HAP-1 (cell line): ENCODE data around the gene ARFGEF3.
"Not testable (repeated sequence)": the region's sequence is repeated elsewhere in the genome, so short reads cannot be mapped to it uniquely, and the experiment has no call there.

ENCODE experiments used
- DNase-seq, 2 experiments: peaks; one replicate each; pipeline ENCODE4 v3.0.0-alpha.2; 2016 to 2020; ENCODE audit warnings: low spot score in 2 of 2
- H3K27me3 ChIP-seq: fragments of 250-450 bp; sonication (Bioruptor Pico); 2 replicates; pipeline ENCODE4 v1.5.1; 2020; ENCODE audit warnings: low read depth, mild to moderate bottlenecking, moderate library complexity
- H3K36me3 ChIP-seq: fragments of 250-450 bp; sonication (Bioruptor Pico); replicated peaks from 2 replicates; pipeline ENCODE4 v1.5.1; 2020; ENCODE audit warnings: mild to moderate bottlenecking
- H3K4me1 ChIP-seq: fragments of 250-450 bp; sonication (Bioruptor Pico); 2 replicates; pipeline ENCODE4 v1.5.1; 2020; ENCODE audit warnings: mild to moderate bottlenecking
- H3K4me3 ChIP-seq: fragments of 250-450 bp; sonication (Bioruptor Pico); 2 replicates; pipeline ENCODE4 v1.5.1; 2020; ENCODE audit warnings: mild to moderate bottlenecking, moderate library complexity
- H3K9me3 ChIP-seq: fragments of 250-450 bp; sonication (Bioruptor Pico); 2 replicates; pipeline ENCODE4 v1.5.1; 2020; ENCODE audit warnings: mild to moderate bottlenecking, moderate library complexity
- in situ Hi-C: fragments of 300-500 bp; cut with MboI; formaldehyde crosslinking; loops from 3 replicates; pipeline ENCODE4 v1.14.3; 2020; ENCODE audit warnings: low sequenced_read_pairs, inconsistent platforms, mixed read lengths

Gene ARFGEF3

DNA sequence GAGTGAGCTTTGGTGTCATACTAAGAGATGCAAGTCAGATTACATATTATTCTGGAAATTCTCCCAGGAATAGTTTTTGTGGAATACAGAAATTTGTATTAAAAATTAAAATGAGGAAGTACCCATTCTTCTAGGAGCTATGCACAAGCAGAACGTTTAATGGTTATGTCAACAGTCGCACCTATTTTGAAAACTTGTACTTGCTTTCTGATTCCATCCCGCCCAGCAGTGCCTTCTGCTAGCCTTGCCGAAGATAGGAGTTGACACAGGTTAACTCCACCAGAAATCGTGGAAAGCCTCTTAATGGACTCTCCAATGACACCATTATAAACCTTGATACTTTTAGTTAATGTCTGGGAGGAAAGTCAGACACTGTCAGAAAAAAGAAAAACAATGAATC, 49.9 kb downstream of the ARFGEF3 start:
- no peak overlapping the region for H3K4me3 ChIP-seq
- H3K4me1 ChIP-seq, result peaks cover 7% of the 10 kb centered on the region
- no peaks in the 10 kb centered on the region; the same call in 1 of the 2 replicates for H3K9me3 ChIP-seq
- peak in 1 of 2 experiments; percentile 20 for DNase-seq
- in situ Hi-C loops, result no loop called here
- H3K27me3 ChIP-seq, result no peaks in the 10 kb centered on the region
- H3K36me3 ChIP-seq, result no peaks in the 10 kb centered on the region

DNA sequence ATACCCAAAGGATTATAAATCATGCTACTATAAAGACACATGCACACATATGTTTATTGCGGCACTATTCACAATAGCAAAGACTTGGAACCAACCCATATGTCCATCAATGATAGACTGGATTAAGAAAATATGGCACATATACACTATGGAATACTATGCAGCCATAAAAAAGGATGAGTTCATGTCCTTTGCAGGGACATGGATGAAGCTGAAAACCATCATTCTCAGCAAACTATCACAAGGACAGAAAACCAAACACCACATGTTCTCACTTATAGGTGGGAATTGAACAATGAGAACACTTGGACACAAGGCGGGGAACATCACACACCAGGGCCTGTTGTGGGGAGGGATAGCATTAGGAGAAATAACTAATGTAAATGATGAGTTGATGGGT, 50.8 kb downstream of the ARFGEF3 start:
- in situ Hi-C loops, DNase-seq, H3K9me3 ChIP-seq, H3K4me1 ChIP-seq, H3K27me3 ChIP-seq, H3K36me3 ChIP-seq, H3K4me3 ChIP-seq: not testable (repeated sequence)

DNA sequence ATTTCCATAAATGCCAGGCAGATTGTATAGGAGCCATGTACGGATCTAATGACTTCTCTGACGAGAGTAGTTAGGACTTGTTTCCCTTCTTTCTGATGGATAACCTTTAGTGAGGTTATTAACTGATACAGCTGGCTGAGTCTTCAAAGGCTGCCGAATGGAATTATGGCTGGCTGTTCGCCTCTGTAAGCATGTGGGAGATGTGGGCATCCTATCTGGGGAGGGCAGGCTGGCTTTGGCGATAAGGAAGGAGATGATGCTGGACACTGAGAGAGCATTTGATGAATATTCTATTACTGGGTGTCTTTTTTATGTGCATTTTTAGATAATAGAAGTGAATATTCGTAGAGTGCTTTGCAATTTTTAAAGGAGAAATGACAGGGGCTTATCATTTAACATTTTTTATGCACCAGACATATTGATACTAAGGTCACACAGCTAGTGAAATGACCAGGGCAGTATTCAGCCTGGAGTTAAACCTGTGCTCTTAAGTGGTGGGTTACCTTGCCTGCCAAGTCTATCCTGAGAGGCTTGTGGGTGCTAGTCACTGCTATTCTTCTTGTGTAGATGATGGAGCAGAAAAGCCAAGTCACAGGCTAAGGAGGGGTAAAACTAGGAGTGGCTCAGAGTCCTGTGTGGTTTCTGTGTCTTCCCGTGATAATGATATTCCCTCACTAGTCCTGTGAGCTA, 53.5 kb downstream of the ARFGEF3 start:
- in situ Hi-C loops, result no loop called here
- H3K27me3 ChIP-seq, result no peaks in the 10 kb centered on the region
- no peak for DNase-seq
- no peaks in the 10 kb centered on the region; the same call in 1 of the 2 replicates for H3K9me3 ChIP-seq
- H3K4me1 ChIP-seq, result peaks cover 7% of the 10 kb centered on the region
- H3K36me3 ChIP-seq, result no peaks in the 10 kb centered on the region
- H3K4me3 ChIP-seq, result no peak overlapping the region

DNA sequence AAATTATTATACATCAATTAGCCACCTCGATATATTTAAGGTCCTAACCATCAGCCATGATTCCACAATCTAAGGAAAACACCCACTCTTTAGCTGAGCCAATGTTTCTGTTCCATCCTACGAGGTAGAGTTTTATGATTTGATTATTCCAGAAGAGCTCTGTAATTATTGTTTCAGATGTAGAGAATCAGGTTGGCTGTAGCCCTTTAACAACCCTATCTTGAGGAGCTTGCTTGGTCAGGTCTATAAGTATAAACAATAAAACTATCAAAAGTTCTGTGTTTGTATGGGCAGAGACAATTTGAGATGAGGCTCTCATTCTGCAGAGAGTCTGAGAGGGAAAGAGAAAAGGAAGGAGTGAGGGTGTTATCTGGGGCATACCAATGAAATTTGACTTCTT, 56.7 kb downstream of the ARFGEF3 start, which contains the start of gene PBOV1:
PBOV1 (minus strand) TSS at position 43 of the 400 bp plus-strand sequence. CDS start 96 bp downstream, outside the sequence.
- no peaks in the 10 kb centered on the region for H3K9me3 ChIP-seq
- H3K4me3 ChIP-seq, result no peak within 1 kb of the TSS
- no peaks in the 10 kb centered on the region for H3K4me1 ChIP-seq
- in situ Hi-C loops, result no loop called here
- no peaks in the 10 kb centered on the region for H3K36me3 ChIP-seq
- no peaks in the 10 kb centered on the region for H3K27me3 ChIP-seq
- no peak for DNase-seq

DNA sequence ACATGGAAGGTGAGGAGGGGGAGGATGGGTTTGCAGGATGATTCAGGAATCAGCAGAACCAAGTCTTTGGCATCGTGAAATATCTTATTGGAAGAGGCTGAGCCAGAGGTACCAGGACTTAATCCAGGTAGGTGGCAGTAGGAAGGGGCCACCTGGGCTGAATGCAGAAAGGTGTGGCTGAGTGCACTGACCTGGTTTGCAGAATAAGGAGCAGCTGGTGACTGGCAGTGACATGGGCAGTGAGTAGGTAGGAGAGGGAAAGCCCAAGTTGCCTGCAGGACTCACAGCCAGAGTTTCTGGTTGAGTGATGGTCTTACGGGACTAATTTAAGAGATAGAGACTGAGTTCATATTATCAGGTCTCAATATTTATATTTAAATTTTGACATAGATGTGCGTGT, 57.7 kb downstream of the ARFGEF3 start:
- H3K27me3 ChIP-seq, result no peaks in the 10 kb centered on the region
- no peaks in the 10 kb centered on the region for H3K36me3 ChIP-seq
- no peak overlapping the region for H3K4me3 ChIP-seq
- H3K9me3 ChIP-seq, result no peaks in the 10 kb centered on the region
- no peak for DNase-seq
- in situ Hi-C loops, result no loop called here
- no peaks in the 10 kb centered on the region for H3K4me1 ChIP-seq

DNA sequence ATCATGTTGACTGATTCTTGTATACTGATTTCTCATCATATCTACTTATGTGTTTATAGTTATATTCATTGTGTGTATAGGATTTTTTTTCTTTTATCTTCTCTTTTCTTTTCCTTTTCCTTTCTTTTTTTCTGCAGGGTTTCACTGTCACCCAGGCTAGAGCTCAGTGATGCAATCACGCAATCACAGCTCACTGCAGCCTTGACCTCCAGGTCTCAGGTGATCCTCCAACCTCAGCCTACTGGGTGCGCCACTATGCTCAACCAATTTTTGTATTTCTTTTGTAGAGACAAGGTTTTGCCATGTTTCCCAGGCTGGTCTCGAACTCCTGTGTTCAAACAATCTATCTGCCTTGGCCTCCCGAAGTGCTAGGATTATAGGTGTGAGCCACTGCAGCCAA, 58.2 kb downstream of the ARFGEF3 start:
- no peaks in the 10 kb centered on the region for H3K27me3 ChIP-seq
- H3K4me3 ChIP-seq, result no peak overlapping the region
- no peaks in the 10 kb centered on the region for H3K9me3 ChIP-seq
- H3K4me1 ChIP-seq, result no peaks in the 10 kb centered on the region
- no peak for DNase-seq
- no peaks in the 10 kb centered on the region for H3K36me3 ChIP-seq
- in situ Hi-C loops, result no loop called here

DNA sequence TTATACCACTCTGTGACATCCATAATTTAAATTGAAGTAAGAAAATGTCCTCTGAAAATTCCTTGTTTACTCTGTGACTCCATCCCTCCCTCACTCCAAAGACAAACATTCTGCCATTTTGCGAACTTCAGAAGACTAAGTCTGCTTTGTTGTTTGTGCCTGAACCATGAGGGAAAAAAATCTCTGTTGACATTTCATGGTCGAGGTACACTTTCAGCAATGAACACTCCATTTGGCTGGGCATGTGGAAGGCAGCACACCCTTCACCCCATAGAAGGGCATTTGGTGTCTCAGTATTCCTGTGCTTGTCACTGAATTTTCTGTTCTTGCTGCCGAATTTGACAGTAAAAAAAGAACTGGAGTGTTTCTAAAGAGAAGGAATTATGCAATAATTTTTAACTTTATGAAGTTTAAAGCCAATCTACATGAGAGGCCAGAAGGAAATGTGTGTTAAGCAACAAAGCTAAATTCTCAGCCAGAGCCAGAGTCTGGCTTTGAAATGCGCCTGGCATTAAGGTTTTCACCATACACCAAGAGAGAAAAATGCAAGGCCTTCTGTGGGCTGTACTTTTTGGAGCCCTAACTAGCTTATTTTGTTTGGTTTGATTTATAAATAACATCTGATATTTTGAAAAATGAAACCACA, 61.3 kb downstream of the ARFGEF3 start:
- in situ Hi-C loops, result no loop called here
- H3K36me3 ChIP-seq, result no peaks in the 10 kb centered on the region
- no peaks in the 10 kb centered on the region for H3K27me3 ChIP-seq
- no peaks in the 10 kb centered on the region for H3K9me3 ChIP-seq
- H3K4me1 ChIP-seq, result no peaks in the 10 kb centered on the region
- no peak overlapping the region for H3K4me3 ChIP-seq
- no peak for DNase-seq

DNA sequence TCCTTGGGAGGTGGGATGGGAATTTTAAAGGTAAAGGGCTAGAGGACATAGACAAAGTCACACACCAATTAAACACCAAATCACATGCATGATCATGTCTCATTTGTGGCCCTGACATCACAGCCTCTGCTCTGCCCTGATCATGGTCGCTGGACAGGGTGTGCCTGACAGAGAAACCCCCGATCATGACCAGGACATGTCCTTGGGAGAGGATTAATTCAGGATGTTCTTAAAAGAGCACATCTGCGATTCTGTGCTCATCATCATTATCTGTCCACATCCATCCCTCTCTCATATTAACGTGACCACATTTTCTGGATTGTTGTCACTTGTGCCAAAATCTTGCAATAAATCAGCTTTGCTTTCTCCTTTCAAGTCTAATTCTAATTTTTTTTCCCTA, 64.2 kb downstream of the ARFGEF3 start:
- no peaks in the 10 kb centered on the region for H3K36me3 ChIP-seq
- in situ Hi-C loops, result no loop called here
- no peak for DNase-seq
- H3K4me1 ChIP-seq, result no peaks in the 10 kb centered on the region
- no peaks in the 10 kb centered on the region for H3K9me3 ChIP-seq
- no peak overlapping the region for H3K4me3 ChIP-seq
- H3K27me3 ChIP-seq, result no peaks in the 10 kb centered on the region

DNA sequence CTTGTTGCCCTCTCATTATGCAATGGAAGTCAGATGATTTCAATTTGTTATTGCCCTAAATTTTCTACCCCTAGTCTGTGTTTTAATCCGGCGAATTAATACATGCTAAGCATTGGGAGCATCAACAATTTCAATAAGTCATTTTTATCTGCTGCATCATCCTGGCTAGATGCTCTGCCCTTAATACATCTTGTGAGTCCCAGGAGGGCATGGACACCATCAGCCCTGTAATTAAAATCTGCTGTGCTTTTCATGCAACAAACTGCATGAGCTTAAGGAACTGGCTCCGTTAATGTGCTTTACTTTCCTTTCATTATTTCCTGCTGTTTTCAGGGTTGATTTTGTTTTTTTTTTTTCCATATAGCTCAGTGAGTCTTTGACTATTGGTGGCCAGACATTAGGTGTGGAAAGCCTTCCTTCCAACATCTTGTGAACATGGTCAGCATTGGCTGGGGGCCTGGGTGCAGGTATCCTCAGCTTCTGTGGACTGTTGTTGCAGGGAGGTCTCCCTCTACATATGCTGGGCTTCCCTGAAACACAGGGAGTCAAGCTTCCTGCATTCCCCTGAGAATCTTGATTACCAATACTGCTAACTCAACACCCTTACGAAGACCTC, 65.1 kb downstream of the ARFGEF3 start:
- no peaks in the 10 kb centered on the region for H3K9me3 ChIP-seq
- no peak for DNase-seq
- in situ Hi-C loops, result no loop called here
- no peaks in the 10 kb centered on the region for H3K36me3 ChIP-seq
- no peaks in the 10 kb centered on the region for H3K4me1 ChIP-seq
- H3K27me3 ChIP-seq, result no peaks in the 10 kb centered on the region
- no peak overlapping the region for H3K4me3 ChIP-seq

DNA sequence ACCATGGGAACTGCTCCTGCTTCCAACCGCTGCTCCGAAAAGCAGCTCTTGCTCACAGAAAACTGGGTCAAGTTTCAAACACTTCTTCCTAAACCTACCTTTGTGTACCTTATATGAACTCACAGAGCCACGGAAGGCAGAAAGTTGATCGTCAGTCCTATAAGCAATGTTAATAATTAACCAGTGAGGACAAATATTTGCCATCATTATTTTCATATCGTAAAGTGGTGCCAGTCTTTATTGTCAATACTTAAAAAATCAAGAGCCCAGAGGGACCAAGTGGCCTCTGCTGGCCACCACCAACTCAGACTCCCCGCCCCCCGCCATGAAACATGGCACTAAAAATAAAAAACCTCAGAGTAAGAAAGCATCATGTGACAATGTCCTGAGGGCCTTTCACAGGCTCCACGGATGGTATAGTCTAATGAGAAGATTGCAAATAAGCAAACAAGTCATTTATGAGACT, 65.6 kb downstream of the ARFGEF3 start:
- Histone ChIP-seq H3K36me3 (no peaks in the 10 kb centered on the region), H3K4me1 (no peaks in the 10 kb centered on the region), H3K9me3 (no peaks in the 10 kb centered on the region), H3K4me3 (no peak overlapping the region), H3K27me3 (no peaks in the 10 kb centered on the region)
- in situ Hi-C loops, result no loop called here
- DNase-seq, result no peak

DNA sequence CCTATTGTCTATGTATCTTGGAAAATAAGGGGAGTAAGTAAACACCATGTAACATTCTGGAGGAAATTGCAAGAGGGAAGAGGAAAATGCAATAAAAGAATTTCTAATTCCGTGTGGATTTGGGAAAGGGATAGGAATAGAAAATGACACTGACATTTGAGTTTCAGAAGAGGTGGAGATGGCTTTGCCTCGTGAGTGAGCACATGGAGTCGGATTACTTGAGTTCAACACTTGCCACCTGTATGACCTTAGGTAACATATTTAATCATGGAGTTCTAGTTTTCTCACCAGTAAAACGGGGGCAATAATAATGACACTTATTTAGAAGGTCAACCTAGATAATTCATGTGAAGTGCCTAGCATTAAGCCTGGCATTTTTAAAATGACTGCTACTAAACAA, 67.3 kb downstream of the ARFGEF3 start:
- Histone ChIP-seq H3K4me1 (no peaks in the 10 kb centered on the region), H3K36me3 (no peaks in the 10 kb centered on the region), H3K27me3 (no peaks in the 10 kb centered on the region), H3K4me3 (no peak overlapping the region), H3K9me3 (no peaks in the 10 kb centered on the region)
- no peak for DNase-seq
- in situ Hi-C loops, result no loop called here

DNA sequence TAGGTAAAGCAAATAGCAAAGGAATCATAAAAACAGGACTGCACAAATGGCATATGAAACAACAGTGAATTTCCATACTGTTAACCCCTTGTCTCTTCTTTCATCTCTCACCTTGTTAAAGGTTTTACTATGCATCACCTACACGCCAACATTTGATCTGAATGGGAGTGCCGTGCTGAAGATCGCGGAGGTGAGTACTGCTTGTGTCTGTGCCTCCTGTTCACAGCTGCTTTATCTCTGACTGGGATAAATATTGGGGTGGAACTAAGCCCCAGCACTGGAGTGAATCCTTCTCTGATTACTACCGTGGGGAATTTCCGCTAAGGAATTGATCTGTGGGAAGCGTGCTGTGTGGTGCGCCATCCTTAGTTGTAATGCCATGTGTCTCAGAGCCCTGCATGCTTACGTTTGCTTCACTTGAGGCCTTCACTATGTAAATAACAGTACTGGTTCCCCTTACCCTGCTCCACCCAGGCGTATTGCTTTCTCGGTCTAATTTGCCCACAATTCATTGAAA, 68.0 kb downstream of the ARFGEF3 start:
- in situ Hi-C loops, result no loop called here
- no peak for DNase-seq
- Histone ChIP-seq H3K36me3 (no peaks in the 10 kb centered on the region), H3K9me3 (no peaks in the 10 kb centered on the region), H3K27me3 (no peaks in the 10 kb centered on the region), H3K4me1 (no peaks in the 10 kb centered on the region), H3K4me3 (no peak overlapping the region)

DNA sequence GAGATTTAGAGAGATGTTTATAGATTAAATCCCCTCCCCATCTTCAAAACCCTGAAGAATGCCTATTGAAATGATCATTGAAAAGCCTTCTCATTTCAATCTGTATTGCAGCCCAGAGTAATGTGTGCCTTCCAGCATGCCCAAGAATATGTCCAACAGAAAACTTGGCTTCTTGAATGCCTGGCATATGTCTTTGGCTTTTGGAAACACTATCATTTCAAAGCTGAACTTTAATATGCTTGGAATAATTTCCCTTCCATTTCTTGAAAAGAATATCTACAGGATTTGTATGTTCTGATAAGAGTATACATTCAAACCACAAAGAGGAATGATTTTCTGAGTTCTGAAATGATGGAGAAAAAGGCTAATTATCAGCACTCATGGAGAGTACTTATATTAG, 68.5 kb downstream of the ARFGEF3 start:
- H3K36me3 ChIP-seq, result no peaks in the 10 kb centered on the region
- in situ Hi-C loops, result no loop called here
- DNase-seq, result no peak
- H3K27me3 ChIP-seq, result no peaks in the 10 kb centered on the region
- no peak overlapping the region for H3K4me3 ChIP-seq
- no peaks in the 10 kb centered on the region for H3K4me1 ChIP-seq
- no peaks in the 10 kb centered on the region for H3K9me3 ChIP-seq

DNA sequence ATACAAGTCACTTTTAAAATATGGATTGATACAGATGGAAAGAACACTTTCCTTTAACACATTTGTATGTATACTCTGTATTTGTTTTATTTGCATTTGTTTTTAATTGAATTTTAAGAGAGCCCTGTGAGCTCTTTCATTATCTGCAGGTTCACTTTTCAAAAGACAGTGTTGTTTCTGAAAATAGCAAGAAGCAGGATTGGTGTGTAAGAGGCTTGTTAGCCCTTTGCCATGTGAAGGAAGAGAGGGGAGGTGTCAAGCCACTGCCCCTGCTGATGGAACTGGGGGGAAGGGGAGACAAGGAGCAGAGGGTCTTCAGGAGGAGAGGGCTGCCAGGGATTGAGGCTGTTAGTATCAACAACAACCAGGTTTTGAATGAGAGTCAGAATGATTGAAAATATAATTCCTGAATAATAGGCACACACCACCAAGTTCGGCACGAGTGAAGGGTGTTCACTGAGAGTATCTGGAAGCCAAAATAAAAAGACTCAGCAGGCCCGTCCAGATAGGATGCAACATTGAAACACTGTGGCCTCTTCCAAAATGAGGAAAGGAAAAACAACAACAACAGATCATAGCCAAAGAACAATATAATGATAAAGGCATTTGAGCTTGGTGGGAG, 69.1 kb downstream of the ARFGEF3 start:
- DNase-seq, result no peak
- H3K27me3 ChIP-seq, result no peaks in the 10 kb centered on the region
- H3K4me3 ChIP-seq, result no peak overlapping the region
- no peaks in the 10 kb centered on the region for H3K36me3 ChIP-seq
- in situ Hi-C loops, result no loop called here
- H3K4me1 ChIP-seq, result no peaks in the 10 kb centered on the region
- H3K9me3 ChIP-seq, result no peaks in the 10 kb centered on the region
